A673 (cell line): Measurements from ENCODE around the gene PLCB2.

ENCODE experiments used
- EZH2 ChIP-seq: fragments of 200-600 bp; sonication (generic); IDR thresholded peaks from 2 replicates; pipeline ENCODE4 v1.6.1; 2017; ENCODE audit warnings: borderline replicate concordance, low read depth, mild to moderate bottlenecking, mixed read lengths, antibody characterized with exemption, low read length; ENCODE audit not compliant: poor library complexity, severe bottlenecking
- TF ChIP-seq, protein P1 (sequence below): fragments of 300-800, 200-600 bp; sonication (generic); conservative IDR thresholded peaks from 2 replicates; pipeline ENCODE4 v1.5.1; 2017; ENCODE audit warnings: low read depth, mild to moderate bottlenecking, antibody characterized with exemption, low read length, moderate library complexity, mixed read lengths

DNA sequence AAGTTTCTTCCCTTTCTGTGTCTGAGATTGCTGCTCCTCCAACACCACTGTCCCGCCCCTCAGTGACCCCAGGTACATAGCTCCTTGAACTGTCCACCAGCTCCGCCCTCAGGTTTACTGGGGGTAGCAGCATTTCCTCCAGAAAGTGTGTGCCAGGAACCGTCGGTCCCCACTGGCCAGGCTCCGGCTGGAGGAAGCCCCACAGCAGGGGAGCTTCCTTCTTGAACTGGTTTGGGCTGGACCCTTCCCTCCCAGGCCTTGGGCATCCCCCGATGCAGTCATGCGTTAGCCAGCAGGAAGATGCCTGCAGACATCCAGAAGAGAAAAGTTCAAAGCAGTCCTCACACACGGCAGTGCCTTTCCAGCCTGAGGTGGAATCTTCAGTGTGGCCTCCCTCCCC is 49.2 kb downstream of the PLCB2 start:
- TF ChIP-seq, protein P1, sequence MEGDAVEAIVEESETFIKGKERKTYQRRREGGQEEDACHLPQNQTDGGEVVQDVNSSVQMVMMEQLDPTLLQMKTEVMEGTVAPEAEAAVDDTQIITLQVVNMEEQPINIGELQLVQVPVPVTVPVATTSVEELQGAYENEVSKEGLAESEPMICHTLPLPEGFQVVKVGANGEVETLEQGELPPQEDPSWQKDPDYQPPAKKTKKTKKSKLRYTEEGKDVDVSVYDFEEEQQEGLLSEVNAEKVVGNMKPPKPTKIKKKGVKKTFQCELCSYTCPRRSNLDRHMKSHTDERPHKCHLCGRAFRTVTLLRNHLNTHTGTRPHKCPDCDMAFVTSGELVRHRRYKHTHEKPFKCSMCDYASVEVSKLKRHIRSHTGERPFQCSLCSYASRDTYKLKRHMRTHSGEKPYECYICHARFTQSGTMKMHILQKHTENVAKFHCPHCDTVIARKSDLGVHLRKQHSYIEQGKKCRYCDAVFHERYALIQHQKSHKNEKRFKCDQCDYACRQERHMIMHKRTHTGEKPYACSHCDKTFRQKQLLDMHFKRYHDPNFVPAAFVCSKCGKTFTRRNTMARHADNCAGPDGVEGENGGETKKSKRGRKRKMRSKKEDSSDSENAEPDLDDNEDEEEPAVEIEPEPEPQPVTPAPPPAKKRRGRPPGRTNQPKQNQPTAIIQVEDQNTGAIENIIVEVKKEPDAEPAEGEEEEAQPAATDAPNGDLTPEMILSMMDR = no peak
- TF ChIP-seq EZH2 = no peak
